SK-N-SH treated with all-trans-retinoic acid at 6 μM for 48 hours (cell line): Measurements from ENCODE around the gene MIPOL1.

Experiments
- ARNTL ChIP-seq: fragments of 450-650 bp; formaldehyde crosslinking; IDR thresholded peaks from 2 replicates; pipeline ENCODE4 v1.5.0; 2020; ENCODE audit warnings: low read depth, mild to moderate bottlenecking, moderate library complexity, borderline replicate concordance
- CREB5 ChIP-seq: fragments of 250-450 bp; sonication (Bioruptor Pico); IDR thresholded peaks from 2 replicates; pipeline ENCODE4 v1.5.1; 2020; ENCODE audit warnings: low read depth, mild to moderate bottlenecking, moderate library complexity
- CSRNP3 ChIP-seq: fragments of 250-450 bp; sonication (Bioruptor Pico); IDR thresholded peaks from 2 replicates; pipeline ENCODE4 v1.5.1; 2021; ENCODE audit warnings: mild to moderate bottlenecking, moderate library complexity
- OSR1 ChIP-seq: fragments of 250-450 bp; sonication (Bioruptor Pico); IDR thresholded peaks from 2 replicates; pipeline ENCODE4 v1.8.0; 2022; ENCODE audit warnings: moderate library complexity, mild to moderate bottlenecking, inconsistent platforms
- PATZ1 ChIP-seq: fragments of 250-450 bp; sonication (Bioruptor Pico); IDR thresholded peaks from 2 replicates; pipeline ENCODE4 v1.8.0; 2020; ENCODE audit warnings: mild to moderate bottlenecking, moderate library complexity, borderline replicate concordance
- POU6F1 ChIP-seq: fragments of 250-450 bp; sonication (Bioruptor Pico); IDR thresholded peaks from 2 replicates; pipeline ENCODE4 v1.8.0; 2021; ENCODE audit warnings: low read depth, mild to moderate bottlenecking, moderate library complexity, borderline replicate concordance
- PPARA ChIP-seq: fragments of 250-450 bp; sonication (Bioruptor Pico); IDR thresholded peaks from 2 replicates; pipeline ENCODE4 v1.5.0; 2020; ENCODE audit warnings: mild to moderate bottlenecking, borderline replicate concordance
- SNAI2 ChIP-seq: fragments of 250-450 bp; sonication (Bioruptor Pico); IDR thresholded peaks from 2 replicates; pipeline ENCODE4 v1.5.0; 2020; ENCODE audit warnings: mild to moderate bottlenecking, moderate library complexity
- TCF4 ChIP-seq: fragments of 250-450 bp; sonication (Bioruptor Pico); IDR thresholded peaks from 2 replicates; pipeline ENCODE4 v1.8.0; 2021; ENCODE audit warnings: mild to moderate bottlenecking, moderate library complexity, borderline replicate concordance
- TOX ChIP-seq: fragments of 250-450 bp; sonication (Bioruptor Pico); IDR thresholded peaks from 2 replicates; pipeline ENCODE4 v1.8.0; 2021; ENCODE audit warnings: mild to moderate bottlenecking, moderate library complexity, borderline replicate concordance
- TSHZ2 ChIP-seq: fragments of 250-450 bp; sonication (Bioruptor Pico); IDR thresholded peaks from 2 replicates; pipeline ENCODE4 v1.5.0; 2020; ENCODE audit warnings: mild to moderate bottlenecking, moderate library complexity
- ZFP3 ChIP-seq: fragments of 250-450 bp; sonication (Bioruptor Pico); IDR thresholded peaks from 2 replicates; pipeline ENCODE4 v1.5.0; 2020; ENCODE audit warnings: mild to moderate bottlenecking, moderate library complexity
- ZNF565 ChIP-seq: fragments of 450-650 bp; formaldehyde crosslinking; conservative IDR thresholded peaks from 2 replicates; pipeline ENCODE4 v1.5.0; 2020; ENCODE audit warnings: low read depth, mild to moderate bottlenecking, moderate library complexity
- ZNF8 ChIP-seq: fragments of 450-650 bp; formaldehyde crosslinking; IDR thresholded peaks from 2 replicates; pipeline ENCODE4 v1.5.0; 2020; ENCODE audit warnings: mild to moderate bottlenecking, moderate library complexity

GRCh38 chr14:37565550-37565949 is 367.8 kb downstream of the MIPOL1 start:
- TF ChIP-seq PPARA (CRISPR knock-in tag) (no peak), TOX (CRISPR knock-in tag) (no peak), CREB5 (no peak), OSR1 (no peak), TSHZ2 (CRISPR knock-in tag) (no peak), ZFP3 (CRISPR knock-in tag) (no peak), POU6F1 (no peak), PATZ1 (CRISPR knock-in tag) (no peak), ZNF565 (CRISPR knock-in tag) (no peak), ZNF8 (CRISPR knock-in tag) (no peak), CSRNP3 (CRISPR knock-in tag) (no peak), TCF4 (CRISPR knock-in tag) (no peak), SNAI2 (CRISPR knock-in tag) (no peak), ARNTL (CRISPR knock-in tag) (no peak)
